ENCODE data around the gene CHAF1B. TPM values are rescaled to one million over a fixed set of nuclear protein-coding genes. Genes with fewer than 3 reads are reported as not detected.

Gene CHAF1B
- total and polyA plus RNA-seq, 2 donors (not counting 3 experiments of a cell fraction or from before 2014, with no cell fraction given): 7.0 to 13.0 TPM

- dilution Hi-C loops (cut with MboI; ENCODE audit: extremely low pct_ligation_motif_present, low sequenced_read_pairs) (no loop called here), intact Hi-C loops (cut with micrococcal nuclease) (no loop called here)
- Histone ChIP-seq H3K9ac (replicated peaks; ENCODE audit: extremely low read depth, insufficient read depth, low read length) (no peak overlapping the region), H3K9me1 (replicated peaks; ENCODE audit: control insufficient read depth, extremely low read depth, insufficient read depth, low read length) (no peaks in the 10 kb centered on the region), H2AFZ (ENCODE audit: low read depth, low read length) (no peak overlapping the region), H3K4me2 (ENCODE audit: insufficient read depth, low read length) (no peak overlapping the region), H3K79me2 (ENCODE audit: control insufficient read depth, insufficient read depth, low read length) (peaks cover 88% of the 10 kb centered on the region), H3K9me3 (replicated peaks; ENCODE audit: control insufficient read depth, insufficient read depth, low read length) (no peaks in the 10 kb centered on the region), H3K4me3 (replicated peaks in 1 of 3; ENCODE audit: insufficient read depth in 1 of 3, low read depth in 1 of 3, low read length in 3 of 3) (no peak overlapping the region), H3K36me3 (ENCODE audit: control insufficient read depth in 2 of 2, extremely low read depth in 1 of 2, insufficient read depth in 2 of 2, low read length in 2 of 2) (peaks cover 3 to 9% of the 10 kb centered on the region in 2 experiments), H3K27me3 (ENCODE audit: control insufficient read depth in 2 of 2, insufficient read depth in 2 of 2, low read length in 2 of 2) (no peaks in the 10 kb centered on the region), H3K4me1 (ENCODE audit: control insufficient read depth, extremely low read depth, insufficient read depth, low read length) (peaks cover 42% of the 10 kb centered on the region), H4K20me1 (replicated peaks; ENCODE audit: control insufficient read depth, extremely low read depth, insufficient read depth, low read length) (no peaks in the 10 kb centered on the region), H3K27ac (ENCODE audit: insufficient read depth, low read depth, low read length) (no peak overlapping the region)
- TF ChIP-seq MAX (IDR thresholded peaks at IDR 0.05; ENCODE audit: insufficient read depth, insufficient read length) (no peak), GATA2 (IDR thresholded peaks at IDR 0.05; ENCODE audit: insufficient read depth, insufficient read length, low read depth, low read length) (no peak), FOS (IDR thresholded peaks at IDR 0.05; ENCODE audit: borderline replicate concordance, insufficient read depth, low read length) (no peak), MYC (IDR thresholded peaks at IDR 0.05; ENCODE audit: low read depth, low read length) (no peak), POLR2A (IDR thresholded peaks at IDR 0.05; ENCODE audit: low read depth, low read length) (no peak), JUN (IDR thresholded peaks at IDR 0.05; ENCODE audit: borderline replicate concordance, insufficient read depth, insufficient read length, low read depth) (no peak), POLR2AphosphoS5 (IDR thresholded peaks at IDR 0.05; ENCODE audit: insufficient read depth, low read depth, low read length) (no peak)
- TF ChIP-seq, protein P1, sequence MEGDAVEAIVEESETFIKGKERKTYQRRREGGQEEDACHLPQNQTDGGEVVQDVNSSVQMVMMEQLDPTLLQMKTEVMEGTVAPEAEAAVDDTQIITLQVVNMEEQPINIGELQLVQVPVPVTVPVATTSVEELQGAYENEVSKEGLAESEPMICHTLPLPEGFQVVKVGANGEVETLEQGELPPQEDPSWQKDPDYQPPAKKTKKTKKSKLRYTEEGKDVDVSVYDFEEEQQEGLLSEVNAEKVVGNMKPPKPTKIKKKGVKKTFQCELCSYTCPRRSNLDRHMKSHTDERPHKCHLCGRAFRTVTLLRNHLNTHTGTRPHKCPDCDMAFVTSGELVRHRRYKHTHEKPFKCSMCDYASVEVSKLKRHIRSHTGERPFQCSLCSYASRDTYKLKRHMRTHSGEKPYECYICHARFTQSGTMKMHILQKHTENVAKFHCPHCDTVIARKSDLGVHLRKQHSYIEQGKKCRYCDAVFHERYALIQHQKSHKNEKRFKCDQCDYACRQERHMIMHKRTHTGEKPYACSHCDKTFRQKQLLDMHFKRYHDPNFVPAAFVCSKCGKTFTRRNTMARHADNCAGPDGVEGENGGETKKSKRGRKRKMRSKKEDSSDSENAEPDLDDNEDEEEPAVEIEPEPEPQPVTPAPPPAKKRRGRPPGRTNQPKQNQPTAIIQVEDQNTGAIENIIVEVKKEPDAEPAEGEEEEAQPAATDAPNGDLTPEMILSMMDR (IDR thresholded peaks at IDR 0.05; ENCODE audit: extremely low read depth in 1 of 2, insufficient read depth in 1 of 2, low read depth in 1 of 2, low read length in 2 of 2): no peak
- ChIA-PET POLR2A (no interaction called here), CTCF (interaction anchor here (1.4 kb wide), 1 partner anchor 29 kb away, joined by 4 read pairs; no protein-coding TSS in a partner anchor)
- FAIRE-seq (no peak), DNase-seq (ENCODE audit: low read depth, low spot score) (no peak)
- no TSS peak for BruUV-seq (replicated peaks)
Observed at GRCh38 chr21:36451506-36451905, 66.3 kb downstream of the CHAF1B start.
